ENCODE results near the gene ARHGAP8.

GRCh38 chr22:44834065-44834464 is 81.7 kb downstream of the ARHGAP8 start:
- TF ChIP-seq CTCF (IDR thresholded peaks at IDR 0.05) (no peak), POLR2A (IDR thresholded peaks at IDR 0.05) (no peak)
